Stimulated activated CD8-positive, alpha-beta memory T cell treated with anti-CD3 and anti-CD28 coated beads, Interleukin-2, amount 100 ng/mL, for 1 hour (primary cell): ENCODE results near the gene KLF6.

Source experiments
- DNase-seq, 2 donors: peaks; one replicate each; pipeline ENCODE4 v3.0.0-alpha.2; 2020; ENCODE audit warnings: low read depth in 2 of 2

KLF6 gene

GRCh38 chr10:3784510-3785250 is at the start of gene KLF6:
TSS of gene KLF6 (minus strand) at chr10:3785209. CDS start at chr10:3785014, 195 bp downstream.
- no peak for DNase-seq

- DNase-seq: no peak
These were observed 49.4 kb upstream of the KLF6 start for GRCh38 chr10:3834404-3834803.

- DNase-seq: no peak
These were observed 48.0 kb upstream of the KLF6 start for GRCh38 chr10:3833046-3833445.

GRCh38 chr10:3832022-3832786 is 47.2 kb upstream of the KLF6 start:
- no peak for DNase-seq

GRCh38 chr10:3831608-3832007 is 46.6 kb upstream of the KLF6 start:
- no peak for DNase-seq

GRCh38 chr10:3830946-3831345 is 45.9 kb upstream of the KLF6 start:
- no peak for DNase-seq

- DNase-seq: no peak
These were observed 44.4 kb upstream of the KLF6 start for GRCh38 chr10:3829156-3830050.

GRCh38 chr10:3828404-3829155 is 43.6 kb upstream of the KLF6 start:
- DNase-seq: no peak

- no peak for DNase-seq
These were observed 42.9 kb upstream of the KLF6 start for GRCh38 chr10:3827768-3828403.

GRCh38 chr10:3827266-3827665 is 42.3 kb upstream of the KLF6 start:
- DNase-seq: no peak

GRCh38 chr10:3825862-3826351 is 40.9 kb upstream of the KLF6 start:
- no peak for DNase-seq

- no peak for DNase-seq
These were observed 40.2 kb upstream of the KLF6 start for GRCh38 chr10:3825244-3825643.

GRCh38 chr10:3822541-3823330 is 37.7 kb upstream of the KLF6 start:
- no peak for DNase-seq

- no peak for DNase-seq
These were observed 35.2 kb upstream of the KLF6 start for GRCh38 chr10:3820255-3820654.

GRCh38 chr10:3816995-3817394 is 32.0 kb upstream of the KLF6 start:
- DNase-seq: no peak

GRCh38 chr10:3814838-3815220 is 29.8 kb upstream of the KLF6 start:
- no peak for DNase-seq

GRCh38 chr10:3813986-3814837 is 29.2 kb upstream of the KLF6 start:
- DNase-seq: no peak

GRCh38 chr10:3813267-3813666 is 28.3 kb upstream of the KLF6 start:
- no peak for DNase-seq

GRCh38 chr10:3812141-3812540 is 27.1 kb upstream of the KLF6 start:
- no peak for DNase-seq
